Gastroesophageal sphincter (tissue), 4 donors: ENCODE measurements around the gene FAT1. TPM values are rescaled to one million over a fixed set of nuclear protein-coding genes. Genes with fewer than 3 reads are reported as not detected.

Experiments
- ATAC-seq: fragments of 150-250 bp; one replicate; pipeline ENCODE4 v1.9.1; 2016; ENCODE audit warnings: mild to moderate bottlenecking, moderate library complexity
- H3K27ac ChIP-seq, 4 donors: fragments of 200-600 bp; sonication (generic) in 3 of 4; 1 replicate in 3 of 4; 2 replicates in 1 of 4; pipeline ENCODE4 v1.5.1; 2016 to 2019
- H3K27me3 ChIP-seq: fragments of 200-600 bp; sonication (generic); one replicate; pipeline ENCODE4 v1.5.1; 2019
- H3K36me3 ChIP-seq, 2 donors: fragments of 200-600 bp; sonication (generic); one replicate each; pipeline ENCODE4 v1.5.1; 2019; ENCODE audit warnings: control low read depth in 1 of 2
- H3K4me1 ChIP-seq, 3 donors: fragments of 200-600 bp; sonication (generic); 1 replicate in 2 of 3; 2 replicates in 1 of 3; pipeline ENCODE4 v1.5.1; 2016 to 2019; ENCODE audit warnings: control low read depth in 2 of 3
- H3K4me3 ChIP-seq, 2 donors: fragments of 200-600 bp; sonication (generic); one replicate each; pipeline ENCODE4 v1.5.1; 2019; ENCODE audit warnings: mild to moderate bottlenecking in 1 of 2, moderate library complexity in 1 of 2
- H3K9me3 ChIP-seq, 3 donors: fragments of 200-600 bp; sonication (generic); one replicate each; pipeline ENCODE4 v1.5.1; 2017 to 2019; ENCODE audit warnings: control low read depth in 2 of 3
- CTCF ChIP-seq, 4 experiments: fragments of 200-600 bp in 2 of 4; fragments of 450-650 bp in 2 of 4; sonication (generic) in 1 of 4; IDR thresholded peaks; one replicate each; pipeline ENCODE4 v1.5.1; 2017 to 2019; ENCODE audit warnings: antibody characterized with exemption in 4 of 4, mild to moderate bottlenecking in 2 of 4, moderate library complexity in 2 of 4
- EP300 ChIP-seq: sonication (generic); formaldehyde crosslinking; IDR thresholded peaks from one replicate; pipeline ENCODE4 v1.6.1; 2017; ENCODE audit warnings: antibody characterized with exemption, mild to moderate bottlenecking
- POLR2A ChIP-seq, 2 donors: fragments of 450-650 bp; IDR thresholded peaks; one replicate each; pipeline ENCODE4 v1.6.1; 2017; ENCODE audit warnings: antibody characterized with exemption in 2 of 2, mild to moderate bottlenecking in 2 of 2, moderate library complexity in 1 of 2
- POLR2AphosphoS5 ChIP-seq: sonication (generic); formaldehyde crosslinking; IDR thresholded peaks from one replicate; pipeline ENCODE4 v1.6.1; 2017; ENCODE audit warnings: antibody characterized with exemption
- WGBS, 2 donors: methylation state at CpG; one replicate each; pipeline ENCODE4 v1.1.5; 2018; ENCODE audit warnings: low coverage in 1 of 2; 5-methylcytosine and 5-hydroxymethylcytosine counted together
- total RNA-seq, 4 donors: library from RNA; depleted of rRNA; stranded (reverse); fragments of >200 nt; gene quantifications; one replicate each; pipeline ENCODE4 v1.1.0, GENCODE V29; 2016

FAT1 gene
- total RNA-seq, 4 donors from 2014 or later: 84.4 to 279 (median 154) TPM

DNA sequence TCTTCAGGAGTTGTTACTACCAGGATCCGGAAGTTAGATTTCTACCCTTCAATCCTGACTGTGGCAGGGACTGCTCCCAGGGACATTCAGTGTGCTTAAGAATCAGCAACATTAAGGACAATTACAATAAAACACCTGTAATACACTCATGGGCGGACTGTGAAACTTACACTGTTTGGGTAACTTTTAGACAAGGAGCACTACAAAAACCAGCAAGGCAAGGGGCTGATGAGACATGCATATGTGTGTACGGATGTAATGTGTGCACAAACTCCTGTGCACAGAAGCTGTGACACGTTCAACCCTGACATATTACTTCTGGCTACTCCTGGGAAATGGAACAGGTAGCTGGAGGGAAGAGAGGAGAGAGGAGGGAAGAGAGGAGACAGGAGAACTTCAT lies 75.8 kb downstream of the FAT1 start:
- Histone ChIP-seq H3K9me3 (no peaks in the 10 kb centered on the region), H3K4me1 (peaks cover 0 to 34% (median 0%) of the 10 kb centered on the region in 3 donors), H3K4me3 (no peak overlapping the region), H3K27me3 (no peaks in the 10 kb centered on the region), H3K27ac (no peak overlapping the region), H3K36me3 (peaks cover 0 to 5% of the 10 kb centered on the region in 2 donors)
- 86 to 88% methylated on average over 3 of the region's 4 CpGs for WGBS, 2 donors
- no peak for ATAC-seq
- TF ChIP-seq EP300: no peak

GRCh38 chr4:186644737-186645261 lies 78.9 kb downstream of the FAT1 start:
- Histone ChIP-seq H3K36me3 (peaks cover 0 to 11% of the 10 kb centered on the region in 2 donors), H3K27me3 (no peaks in the 10 kb centered on the region), H3K4me3 (no peak overlapping the region), H3K4me1 (peaks cover 0 to 9% (median 0%) of the 10 kb centered on the region in 3 donors), H3K27ac (no peak overlapping the region), H3K9me3 (no peaks in the 10 kb centered on the region)
- no peak for ATAC-seq
- 38 to 69% methylated on average over 4 to 5 of the region's 9 CpGs for WGBS, 2 donors
- TF ChIP-seq EP300 (no peak), POLR2AphosphoS5 (no peak), POLR2A (IDR thresholded peaks at IDR 0.05) (no peak), CTCF (IDR thresholded peaks at IDR 0.05) (no peak)

DNA sequence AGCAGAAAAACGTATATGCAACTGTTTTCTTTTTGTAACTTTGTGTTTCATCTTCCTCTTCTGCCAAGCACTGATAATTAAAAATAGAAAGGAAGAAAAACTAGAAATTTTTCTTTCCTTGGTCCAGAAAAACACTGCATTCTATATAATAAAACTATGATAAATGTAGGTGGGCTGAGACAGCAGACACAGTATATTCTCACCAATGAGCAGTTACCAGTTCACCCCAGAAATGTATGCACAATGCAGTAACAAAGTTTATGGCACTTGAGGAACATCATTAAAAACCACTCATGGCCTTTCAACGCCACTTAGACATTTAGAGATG lies 79.4 kb downstream of the FAT1 start:
- Histone ChIP-seq H3K4me3 (no peak overlapping the region), H3K9me3 (no peaks in the 10 kb centered on the region), H3K27ac (no peak overlapping the region), H3K27me3 (no peaks in the 10 kb centered on the region), H3K4me1 (peaks cover 0 to 9% (median 0%) of the 10 kb centered on the region in 3 donors), H3K36me3 (peaks cover 0 to 11% of the 10 kb centered on the region in 2 donors)
- TF ChIP-seq POLR2A (IDR thresholded peaks at IDR 0.05): no peak
- no peak for ATAC-seq
- WGBS, 2 donors: 57 to 60% methylated on average over 2 of the region's 2 CpGs

- WGBS, 2 donors: 63 to 82% methylated on average over 4 to 14 of the region's 14 CpGs
- H3K27ac ChIP-seq: no peak overlapping the region
- no peaks in the 10 kb centered on the region for H3K9me3 ChIP-seq
- TF ChIP-seq POLR2A (IDR thresholded peaks at IDR 0.05) (no peak), CTCF (IDR thresholded peaks at IDR 0.05) (no peak)
- no peak overlapping the region for H3K4me3 ChIP-seq
- no peaks in the 10 kb centered on the region for H3K27me3 ChIP-seq
- no peak for ATAC-seq
- H3K36me3 ChIP-seq: peaks cover 0 to 17% of the 10 kb centered on the region in 2 donors
- H3K4me1 ChIP-seq: peaks cover 0 to 9% (median 0%) of the 10 kb centered on the region in 3 donors
These were observed 80.0 kb downstream of the FAT1 start for GRCh38 chr4:186643501-186644310.

- Histone ChIP-seq H3K4me3 (no peak overlapping the region), H3K9me3 (no peaks in the 10 kb centered on the region), H3K4me1 (peaks cover 0 to 9% (median 0%) of the 10 kb centered on the region in 3 donors), H3K27ac (no peak overlapping the region), H3K36me3 (peaks cover 0 to 18% of the 10 kb centered on the region in 2 donors), H3K27me3 (no peaks in the 10 kb centered on the region)
- WGBS, 2 donors: 80 to 87% methylated on average over 11 of the region's 11 CpGs
- TF ChIP-seq EP300 (no peak), POLR2AphosphoS5 (no peak), POLR2A (IDR thresholded peaks at IDR 0.05) (no peak), CTCF (IDR thresholded peaks at IDR 0.05) (no peak)
- ATAC-seq: no peak
These were observed 80.7 kb downstream of the FAT1 start for GRCh38 chr4:186642998-186643397.

DNA sequence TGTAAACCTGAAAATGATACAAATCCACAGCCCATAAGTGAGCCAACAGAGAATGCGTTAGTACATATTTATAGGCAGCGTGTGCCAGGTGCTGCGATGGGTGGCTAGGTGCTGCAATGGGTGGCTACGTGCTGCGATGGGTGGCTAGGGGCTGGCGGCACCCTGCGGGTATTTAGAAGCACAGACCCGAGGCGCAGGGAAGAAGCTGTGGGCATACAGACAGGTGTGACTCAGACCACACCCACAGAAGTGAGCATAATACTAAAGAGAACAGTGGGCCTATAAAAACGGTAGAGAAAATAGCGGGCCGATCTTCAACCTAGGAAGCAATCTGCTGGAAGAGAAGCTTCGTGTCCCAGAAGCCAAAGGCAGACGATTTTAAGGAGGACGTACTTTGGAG lies 81.1 kb downstream of the FAT1 start:
- Histone ChIP-seq H3K4me3 (no peak overlapping the region), H3K27ac (no peak overlapping the region), H3K36me3 (peaks cover 0 to 18% of the 10 kb centered on the region in 2 donors), H3K9me3 (no peaks in the 10 kb centered on the region), H3K27me3 (no peaks in the 10 kb centered on the region), H3K4me1 (peaks cover 0 to 9% (median 0%) of the 10 kb centered on the region in 3 donors)
- no peak for TF ChIP-seq CTCF (IDR thresholded peaks at IDR 0.05)
- TF ChIP-seq POLR2AphosphoS5: no peak
- no peak for TF ChIP-seq POLR2A (IDR thresholded peaks at IDR 0.05)
- TF ChIP-seq EP300: no peak
- no peak for ATAC-seq
- WGBS, 2 donors: 81 to 96% methylated on average over 3 to 15 of the region's 15 CpGs
